HG02884 (cell line): ENCODE data around the gene GTF2H3.

Source experiments
- ATAC-seq: cut with Tn5 transposase; IDR thresholded peaks from one replicate; pipeline ENCODE4 v1.9.1; 2021; ENCODE audit warnings: mild to moderate bottlenecking, moderate library complexity; ENCODE audit not compliant: unreplicated experiment

Gene GTF2H3

DNA sequence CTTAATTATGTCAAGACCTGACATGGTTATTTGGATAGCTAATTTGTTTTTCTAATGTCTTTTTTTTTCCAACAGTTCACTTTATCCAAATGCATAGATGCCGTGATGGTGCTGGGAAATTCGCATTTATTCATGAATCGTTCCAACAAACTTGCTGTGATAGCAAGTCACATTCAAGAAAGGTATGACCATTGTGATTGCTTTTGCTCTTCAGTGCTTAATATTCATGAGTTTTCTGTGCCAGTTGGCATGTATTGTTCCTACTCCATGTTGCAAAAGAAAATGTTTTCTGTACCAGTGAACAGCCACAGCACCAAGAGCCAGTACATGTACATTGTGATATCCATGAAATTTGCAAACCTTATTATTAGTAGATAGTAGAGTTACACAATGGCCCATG, 11.8 kb downstream of the GTF2H3 start:
- no peak for ATAC-seq

DNA sequence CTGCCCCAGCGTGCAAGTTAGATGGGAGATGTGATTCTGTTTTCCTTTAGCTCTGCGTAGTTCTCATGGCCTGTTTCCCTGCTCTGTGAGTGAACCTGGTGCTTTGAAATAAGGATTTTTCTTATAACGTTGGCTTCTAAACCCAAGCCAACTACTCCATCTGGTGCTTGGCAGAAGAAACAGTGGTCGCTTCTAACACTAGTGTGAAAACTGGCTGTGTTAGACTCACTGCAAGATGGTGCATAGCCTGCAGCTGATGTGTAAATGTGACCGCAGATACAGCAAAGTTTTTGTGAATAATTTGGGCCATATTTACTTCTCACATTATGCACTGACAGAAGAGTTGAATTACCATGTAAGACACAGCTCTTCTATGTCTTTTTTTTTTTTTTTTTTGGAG, 12.2 kb downstream of the GTF2H3 start:
- ATAC-seq, result no peak

DNA sequence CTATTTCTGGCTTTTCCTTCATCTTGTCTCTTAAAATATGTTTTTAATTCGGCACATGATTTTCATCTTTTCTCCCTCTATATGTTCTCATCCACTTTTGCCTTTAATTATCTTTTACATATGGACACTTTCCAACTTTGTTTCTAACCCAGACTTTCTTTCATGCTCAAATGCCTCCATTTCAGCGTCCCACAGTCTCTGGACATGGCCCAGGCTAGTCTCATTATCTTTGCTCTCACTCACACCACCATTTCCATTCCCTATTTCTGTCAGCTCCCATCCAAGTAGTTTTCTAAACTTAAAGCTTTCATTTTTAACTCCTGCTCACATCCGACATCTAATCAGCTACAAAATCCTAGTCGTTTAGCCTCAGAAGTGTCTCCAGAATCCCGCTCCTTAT, 14.8 kb downstream of the GTF2H3 start:
- no peak for ATAC-seq

DNA sequence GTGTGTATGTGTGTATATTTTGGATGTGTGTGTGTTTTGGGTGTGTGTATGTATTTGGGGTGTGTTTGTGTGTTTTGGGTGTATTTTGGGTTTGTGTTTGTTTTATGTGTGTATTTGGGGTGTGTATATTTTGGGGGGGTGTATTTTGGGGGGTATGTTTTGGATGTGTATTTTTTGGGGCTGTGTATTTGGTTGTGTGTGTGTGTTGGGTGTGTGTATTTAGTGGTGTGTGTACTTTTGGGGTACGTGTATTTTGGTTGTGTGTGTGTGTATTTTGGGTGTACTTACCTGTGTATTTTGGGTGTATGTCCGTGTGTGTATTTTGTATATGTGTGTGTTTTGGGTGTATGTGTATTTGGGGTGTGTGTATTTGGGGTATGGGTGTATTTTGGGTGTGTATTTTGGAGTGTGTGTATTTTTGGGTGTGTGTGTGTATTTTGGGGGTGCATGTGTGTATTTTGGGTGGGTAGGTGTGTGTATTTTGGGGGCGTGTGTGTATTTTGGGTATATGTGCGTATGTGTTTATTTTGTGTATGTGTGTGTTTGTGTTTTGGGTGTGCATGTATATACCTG, 20.6 kb downstream of the GTF2H3 start:
- ATAC-seq, result no peak

DNA sequence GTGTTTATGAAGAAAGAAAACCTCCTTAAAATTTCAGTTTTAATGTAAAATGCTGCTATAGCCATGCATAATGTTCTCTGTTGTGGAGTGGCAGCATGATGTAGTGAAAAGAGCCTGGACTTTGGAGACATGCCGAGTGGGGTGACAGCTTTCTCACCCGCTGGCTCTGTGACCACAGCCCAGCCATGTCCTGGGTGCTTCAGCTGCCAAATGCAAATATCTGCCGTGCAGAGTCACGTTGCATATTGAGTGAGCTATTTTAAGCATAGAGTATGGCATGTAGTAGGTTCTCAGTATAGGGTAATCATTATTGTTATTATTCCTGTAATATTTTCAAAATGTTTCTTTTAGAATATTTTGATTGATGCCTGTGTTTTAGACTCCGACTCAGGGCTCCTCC, 21.8 kb downstream of the GTF2H3 start:
- ATAC-seq, result peak; percentile 78

DNA sequence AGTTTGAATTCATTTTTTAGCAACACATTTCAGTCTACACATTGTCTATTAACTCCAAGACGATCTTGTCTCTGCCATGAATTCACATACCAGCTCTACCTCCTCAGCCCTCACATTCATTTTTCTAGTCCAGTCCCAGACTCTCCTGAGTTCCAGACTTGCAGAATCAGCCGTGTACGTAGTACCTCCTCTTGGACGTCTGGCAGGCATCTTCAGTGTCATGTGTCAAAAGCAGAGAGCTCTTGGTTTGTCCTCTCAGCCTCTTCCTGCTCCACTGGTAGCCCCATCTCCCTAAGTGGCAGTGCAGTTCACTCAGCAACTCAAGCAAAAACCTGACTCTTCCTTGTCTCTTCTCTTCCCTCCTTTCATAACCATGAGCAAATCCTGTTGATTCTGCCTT, 22.8 kb downstream of the GTF2H3 start:
- ATAC-seq, result no peak

DNA sequence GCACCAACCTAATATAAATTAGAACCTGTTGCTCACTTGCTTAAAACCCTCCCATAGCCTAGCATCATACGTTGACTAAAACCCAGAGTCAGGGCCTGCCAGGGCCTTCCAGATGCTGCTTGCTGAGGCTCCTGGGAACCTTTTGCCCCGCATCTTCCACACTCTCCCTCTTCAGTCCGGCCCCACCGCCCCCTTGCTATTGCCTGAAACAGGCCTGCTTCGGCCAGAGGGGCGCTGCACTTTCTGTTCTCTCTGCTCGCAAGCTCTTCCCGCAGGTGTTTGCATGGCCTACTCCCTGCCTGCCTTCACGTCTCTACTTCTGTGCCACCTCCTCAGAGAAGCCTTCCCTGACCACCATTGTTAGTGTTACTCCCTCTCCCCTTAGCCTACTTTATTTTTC, 23.6 kb downstream of the GTF2H3 start:
- ATAC-seq, result no peak

DNA sequence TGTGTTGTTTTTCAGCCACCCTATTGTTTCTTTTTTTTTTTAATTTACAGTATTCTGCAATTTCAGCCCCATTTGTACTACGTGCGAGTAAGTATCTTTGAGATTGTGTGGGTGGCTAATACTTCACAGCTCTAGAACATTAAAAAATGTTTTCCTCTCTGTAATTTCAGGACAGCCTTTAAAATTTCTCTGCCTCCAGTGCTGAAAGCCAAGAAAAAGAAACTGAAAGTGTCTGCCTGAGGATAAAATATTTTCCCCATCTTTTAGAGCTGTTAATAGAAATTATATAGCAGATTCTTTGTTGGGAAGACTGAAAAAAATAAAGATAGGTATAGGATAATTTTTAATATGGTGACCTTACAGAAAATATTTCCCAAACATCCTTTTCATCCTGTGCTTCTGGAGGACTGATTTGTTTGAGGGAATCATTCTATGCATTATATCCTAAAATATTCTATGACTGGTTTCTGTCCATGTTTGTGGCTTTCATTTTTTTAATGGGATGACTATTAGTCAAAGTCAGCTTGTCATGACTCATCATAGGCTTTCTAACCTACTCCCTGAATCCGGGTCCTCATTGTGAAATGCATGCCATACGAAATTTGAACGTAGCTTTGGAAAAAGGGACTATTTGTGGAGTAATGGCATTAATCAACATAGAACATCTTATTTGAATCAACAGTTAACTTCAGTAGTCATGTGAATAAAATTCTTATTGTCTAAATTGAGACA, 26.5 kb downstream of the GTF2H3 start:
- no peak for ATAC-seq

DNA sequence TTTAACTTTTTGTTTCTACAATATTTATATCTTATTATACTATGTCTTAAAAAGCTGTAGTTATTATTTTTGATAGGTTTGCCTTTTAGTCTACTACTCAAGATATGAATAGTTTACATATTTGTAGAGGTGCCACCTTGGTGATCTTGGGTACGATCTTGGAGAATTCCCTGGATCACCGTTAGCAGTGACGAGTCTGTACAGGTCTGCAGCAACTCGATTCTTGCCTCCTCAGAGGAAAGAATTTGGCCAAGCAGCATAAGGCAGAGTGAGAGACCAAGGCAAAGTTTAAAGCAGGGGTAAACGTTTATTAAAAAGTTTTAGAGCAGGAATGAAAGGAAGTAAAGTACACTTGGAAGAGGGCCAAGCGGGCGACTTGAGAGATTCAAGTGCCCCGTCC, 34.1 kb downstream of the GTF2H3 start:
- ATAC-seq, result no peak

DNA sequence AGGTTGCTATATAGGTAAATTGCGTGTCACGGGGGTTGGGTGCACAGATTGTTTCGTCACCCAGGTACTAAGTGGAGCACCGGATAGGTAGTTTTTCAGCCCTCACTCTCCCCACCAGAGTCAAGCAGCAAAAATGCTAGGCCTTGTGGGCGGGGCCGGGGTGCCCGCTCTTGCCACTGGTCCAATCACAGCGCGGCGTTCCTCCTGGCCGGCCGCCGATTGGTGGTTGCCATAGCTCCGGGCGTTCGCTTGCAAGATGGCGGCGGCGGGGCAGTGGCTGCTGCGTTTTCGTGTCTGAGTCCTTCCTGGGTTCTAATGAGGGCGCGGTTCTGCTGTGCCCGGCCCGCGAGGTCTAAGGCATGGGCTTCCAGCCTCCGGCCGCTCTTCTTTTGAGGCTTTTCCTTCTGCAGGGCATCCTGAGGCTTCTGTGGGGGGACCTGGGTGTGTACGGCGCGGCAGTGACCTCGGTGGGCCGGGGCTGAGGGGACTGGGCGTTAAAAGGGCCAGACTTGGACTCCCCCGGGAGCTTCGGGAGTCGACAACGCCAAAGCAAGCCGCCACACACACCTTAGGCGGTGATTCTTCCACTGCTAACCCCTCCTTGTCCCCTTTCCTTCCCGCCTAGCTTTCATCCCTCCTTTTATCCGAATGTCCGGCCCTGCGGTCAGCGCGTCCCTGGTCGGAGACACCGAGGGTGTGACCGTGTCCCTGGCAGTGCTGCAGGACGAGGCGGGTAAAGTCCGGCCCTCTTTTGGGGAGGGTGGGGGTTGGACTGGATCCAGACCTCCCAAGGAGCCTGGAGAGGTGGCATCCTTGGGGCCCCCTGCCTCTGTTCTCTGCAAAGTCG, 37.5 kb downstream of the GTF2H3 start, which contains the start of gene TCTN2:
Gene TCTN2 (plus strand): TSS at position 232 of the 847 bp plus-strand sequence. CDS start 128 bp downstream, at position 360.
- peak; percentile 98 for ATAC-seq

DNA sequence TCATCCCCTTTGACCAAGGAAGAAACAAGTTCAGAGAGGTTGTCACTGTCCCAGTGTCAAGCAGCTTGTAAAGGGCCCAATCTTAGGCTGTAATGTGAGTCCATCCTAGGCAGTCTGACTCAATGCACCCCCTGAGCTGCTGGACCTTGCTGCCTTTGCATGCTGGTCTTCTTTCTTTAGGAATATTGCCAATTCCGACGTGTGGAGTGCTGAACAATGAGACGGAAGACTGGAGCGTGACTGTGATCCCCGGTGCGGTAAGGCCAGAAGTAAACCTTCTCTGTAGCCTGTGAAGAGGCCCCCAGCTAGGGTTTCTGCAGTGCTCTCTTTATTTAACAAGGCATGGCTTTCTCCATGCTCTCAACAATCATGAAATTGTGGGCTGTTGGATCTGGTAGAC, 38.2 kb downstream of the GTF2H3 start:
- ATAC-seq, result no peak

DNA sequence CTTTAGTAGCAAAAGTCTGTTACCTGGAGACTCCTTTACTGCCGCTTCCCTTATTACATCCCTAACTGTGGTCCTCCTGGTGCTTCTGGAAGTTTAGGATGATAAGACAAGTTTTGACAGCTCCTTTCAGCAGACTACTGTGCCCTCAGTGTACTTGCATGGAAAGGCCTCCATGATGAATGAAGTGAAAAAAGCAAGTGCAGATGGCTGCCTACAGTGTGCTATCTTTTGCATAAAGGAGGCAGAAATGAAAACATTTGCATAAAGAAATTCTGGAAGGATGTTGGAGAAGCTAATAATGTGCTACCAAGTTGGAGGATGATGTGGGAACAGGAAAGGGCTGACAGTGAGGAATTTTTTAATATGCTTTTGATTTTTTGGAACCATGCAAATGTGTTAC, 41.8 kb downstream of the GTF2H3 start:
- ATAC-seq, result no peak

DNA sequence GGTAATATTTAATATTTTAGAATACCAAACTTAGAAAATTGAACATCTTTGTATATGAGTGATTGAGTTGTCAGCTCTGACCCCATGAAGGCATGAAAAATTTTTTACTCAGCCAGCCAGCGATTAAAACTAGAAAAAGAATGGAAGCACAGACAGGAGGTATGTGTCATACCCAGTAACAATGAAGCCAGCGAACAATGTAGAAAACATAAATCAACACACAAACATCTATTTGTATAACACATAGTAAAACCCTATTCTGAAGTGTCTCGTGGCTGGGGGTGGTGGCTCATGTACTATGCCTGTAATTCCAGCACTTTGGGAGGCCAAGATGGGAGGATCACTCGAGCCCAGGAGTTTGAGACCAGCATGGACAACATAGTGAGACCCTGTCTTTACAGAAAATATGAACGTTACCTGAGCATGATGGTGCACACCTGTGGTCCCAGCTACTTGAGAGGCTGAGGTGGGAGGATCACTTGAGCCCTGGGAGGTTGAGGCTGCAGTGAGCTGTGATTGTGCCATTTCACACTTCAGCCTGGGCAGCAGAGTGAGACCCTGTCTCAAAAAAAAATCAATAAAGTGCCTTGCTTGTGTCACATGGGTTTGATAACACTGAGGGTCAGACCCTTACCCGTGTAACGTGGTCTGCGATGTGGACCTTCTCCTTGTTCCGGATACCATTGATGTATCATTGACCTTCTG, 43.1 kb downstream of the GTF2H3 start:
- ATAC-seq, result no peak

DNA sequence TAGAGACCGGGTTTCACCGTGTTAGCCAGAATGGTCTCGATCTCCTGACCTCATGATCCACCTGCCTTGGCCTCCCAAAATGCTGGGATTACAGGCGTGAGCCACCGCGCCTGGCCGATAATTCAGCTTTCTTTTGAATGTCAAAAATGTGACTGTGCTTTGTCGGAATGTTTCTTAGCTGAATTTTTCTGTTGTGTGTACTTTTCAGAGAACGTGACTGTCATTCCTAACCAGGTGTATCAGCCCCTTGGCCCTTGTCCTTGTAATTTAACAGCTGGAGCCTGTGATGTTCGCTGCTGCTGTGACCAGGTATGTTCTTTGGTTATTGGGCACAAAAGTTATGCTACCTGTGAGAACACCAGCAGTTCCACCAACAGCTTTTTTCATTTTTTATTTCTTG, 45.4 kb downstream of the GTF2H3 start:
- ATAC-seq, result no peak

DNA sequence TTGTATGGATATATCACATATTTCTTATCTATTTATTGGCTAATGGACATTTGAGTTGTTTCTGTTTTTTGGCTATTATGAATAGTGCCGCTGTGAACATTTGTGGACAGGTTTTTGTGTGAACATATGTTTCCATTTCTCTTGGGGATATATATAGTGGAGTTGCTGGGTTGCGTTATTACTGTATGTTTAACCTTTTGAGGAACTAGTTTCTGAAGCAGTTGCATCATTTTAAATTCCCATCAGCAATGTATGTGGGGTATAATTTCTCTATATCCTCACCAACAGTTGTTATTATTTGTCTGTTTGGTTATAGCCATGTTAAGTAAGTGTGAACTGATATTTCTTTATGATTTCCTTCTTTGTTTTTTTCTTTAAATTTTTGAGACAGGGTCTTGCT, 48.0 kb downstream of the GTF2H3 start:
- peak; percentile 68 for ATAC-seq

DNA sequence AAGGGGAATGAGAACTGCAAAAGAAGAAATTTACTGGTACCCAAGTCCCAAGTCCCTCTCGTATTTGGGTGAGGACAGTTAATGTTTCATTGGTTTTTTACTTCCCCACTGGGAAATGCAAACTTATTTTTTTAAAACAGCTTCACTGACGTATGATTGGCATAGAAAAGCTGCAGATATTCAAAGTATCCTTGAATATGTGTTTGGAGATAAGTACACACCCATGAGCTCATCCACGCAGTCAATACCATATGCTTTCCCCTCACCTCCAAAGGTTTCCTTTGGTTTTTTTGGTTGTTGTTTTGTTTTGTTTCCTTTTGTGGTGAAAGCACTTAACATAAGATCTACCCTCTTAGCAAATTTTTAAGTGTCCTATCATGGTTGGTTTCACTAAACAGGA, 50.3 kb downstream of the GTF2H3 start:
- ATAC-seq, result no peak

DNA sequence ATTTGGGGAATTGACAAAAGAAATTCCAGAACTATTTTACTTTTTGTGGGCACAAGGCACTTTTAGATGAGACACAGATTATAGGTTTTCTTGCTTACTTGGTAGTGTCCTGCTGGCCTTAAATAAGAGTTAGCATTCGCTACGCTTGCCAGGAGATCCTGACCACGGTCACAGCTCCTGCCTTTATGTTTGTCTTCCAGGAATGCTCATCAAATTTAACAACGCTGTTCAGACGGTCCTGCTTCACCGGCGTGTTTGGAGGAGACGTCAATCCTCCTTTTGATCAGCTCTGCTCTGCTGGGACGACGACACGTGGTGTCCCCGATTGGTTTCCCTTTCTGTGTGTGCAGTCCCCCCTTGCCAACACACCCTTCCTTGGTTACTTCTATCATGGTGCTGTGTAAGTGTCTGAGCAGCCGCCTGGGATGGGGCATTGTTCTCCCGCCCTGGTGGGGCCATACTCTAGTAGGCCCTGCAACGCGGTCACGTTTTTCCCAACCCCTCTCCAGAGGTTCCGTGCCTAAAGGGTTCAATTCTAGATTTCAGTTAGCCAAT, 53.1 kb downstream of the GTF2H3 start:
- no peak for ATAC-seq

DNA sequence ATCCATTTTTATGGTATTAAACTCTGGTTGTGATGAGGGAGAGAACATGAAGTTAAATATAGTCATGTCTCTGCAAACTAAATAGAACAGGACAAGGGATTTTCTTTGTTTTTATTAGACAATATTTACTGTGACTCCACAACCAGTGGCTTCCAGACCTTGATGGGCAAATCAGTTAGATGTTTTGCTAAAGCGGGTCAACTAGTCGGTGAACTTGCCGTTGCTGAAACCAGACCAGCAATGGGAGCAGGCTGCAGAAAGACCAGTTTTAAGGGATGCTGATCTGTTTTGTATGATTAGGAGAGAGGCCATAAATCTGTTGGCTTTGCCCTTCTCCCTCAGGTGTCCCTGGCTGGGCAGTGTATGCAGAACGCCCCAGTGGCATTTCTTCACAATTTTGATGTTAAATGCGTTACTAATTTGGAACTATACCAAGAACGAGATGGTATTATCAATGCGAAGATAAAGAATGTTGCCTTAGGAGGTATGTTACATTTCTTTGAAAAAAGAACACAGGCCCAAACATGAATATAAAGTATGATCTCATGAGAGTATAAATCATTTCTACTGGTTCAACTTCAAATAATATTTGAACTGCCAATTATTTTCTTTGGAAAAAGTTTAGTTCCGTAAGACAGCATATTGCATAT, 56.7 kb downstream of the GTF2H3 start:
- ATAC-seq, result no peak

DNA sequence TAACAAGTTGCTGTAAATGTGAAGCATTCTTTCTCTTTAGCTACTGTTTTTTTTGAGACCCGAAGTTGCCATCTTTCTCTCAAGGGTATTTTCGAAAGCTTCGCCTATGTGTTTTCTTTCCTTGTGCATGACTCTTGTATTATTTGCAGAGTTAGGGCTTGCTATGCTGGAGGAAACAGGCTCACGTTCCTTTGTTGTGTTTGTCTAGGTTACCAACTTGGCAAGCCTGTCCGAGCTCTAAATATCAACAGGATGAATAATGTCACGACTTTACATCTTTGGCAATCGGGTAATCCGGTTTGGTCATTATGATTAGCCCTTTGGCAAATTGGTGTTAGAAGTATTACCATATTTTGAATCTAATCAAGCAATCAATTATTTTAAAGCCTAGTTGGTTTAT, 62.6 kb downstream of the GTF2H3 start:
- no peak for ATAC-seq

DNA sequence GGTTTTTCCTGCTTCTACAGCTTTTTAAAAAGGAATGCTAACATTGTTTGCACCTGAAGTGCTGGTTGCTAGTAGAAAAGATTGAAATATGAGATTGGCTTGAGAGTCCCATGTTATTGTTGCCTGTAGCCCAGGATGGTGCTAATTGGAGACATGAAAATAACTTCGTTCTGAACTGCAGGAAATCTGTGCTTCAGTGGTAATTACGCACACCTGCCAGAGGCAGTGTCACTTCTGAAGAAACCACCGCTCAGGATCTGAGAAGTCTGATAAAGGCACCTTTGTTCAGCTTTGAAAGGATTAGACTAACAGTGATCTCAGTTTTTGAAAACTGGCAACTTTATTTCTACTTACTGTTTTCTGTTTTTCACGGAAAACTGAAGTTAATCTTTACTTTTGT, 63.0 kb downstream of the GTF2H3 start:
- no peak for ATAC-seq

DNA sequence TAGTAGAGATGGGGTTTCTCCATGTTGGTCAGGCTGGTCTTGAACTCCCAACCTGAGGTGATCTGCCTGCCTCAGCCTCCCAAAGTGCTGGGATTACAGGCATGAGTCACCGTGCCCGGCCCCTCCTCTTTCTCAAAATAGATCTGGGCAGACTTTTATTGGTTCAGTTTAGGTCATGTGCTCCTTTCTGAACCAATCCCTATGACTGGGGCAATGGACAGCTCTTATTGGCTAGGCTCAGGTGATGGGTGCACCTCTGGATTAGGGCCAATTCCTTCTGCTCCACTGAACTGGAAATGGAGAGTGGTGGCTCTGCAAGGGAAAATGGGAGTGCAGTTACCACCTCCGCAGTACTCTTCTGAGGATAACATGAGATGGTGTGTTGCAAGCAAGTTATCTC, 72.3 kb downstream of the GTF2H3 start:
- no peak for ATAC-seq
